ENCODE results near the gene CLIC5.

GRCh38 chr6:45931232-45931631 is 84.4 kb downstream of the CLIC5 start:
- TF ChIP-seq POLR2A (IDR thresholded peaks at IDR 0.05) (no peak), CTCF (IDR thresholded peaks at IDR 0.05) (no peak)
